Neural cell (in vitro differentiated cells): ENCODE measurements around the gene PARD3B. TPM values are rescaled to one million over a fixed set of nuclear protein-coding genes. Genes with fewer than 3 reads are reported as not detected.

ENCODE experiments used
- H2AFZ ChIP-seq: fragments of 200-600, 300-800 bp; sonication (generic), shearing (Covaris generic); 2 replicates; pipeline ENCODE4 v1.6.0; 2014; ENCODE audit warnings: low read depth, mild to moderate bottlenecking, antibody characterized with exemption, low read length, moderate library complexity
- H3F3A ChIP-seq: fragments of 200-600 bp; shearing (Covaris generic); 2 replicates; pipeline ENCODE4 v1.6.1; 2016; ENCODE audit warnings: mild to moderate bottlenecking, moderate library complexity, mixed read lengths, antibody characterized with exemption, low read length; ENCODE audit not compliant: insufficient read depth, poor library complexity, severe bottlenecking
- H3K27ac ChIP-seq: fragments of 200-600, 300-800 bp; sonication (generic), shearing (Covaris generic); 2 replicates; pipeline ENCODE4 v1.5.1; 2014; ENCODE audit warnings: mild to moderate bottlenecking, low read length, moderate library complexity
- H3K27me3 ChIP-seq: fragments of 300-800, 200-600 bp; sonication (generic), shearing (Covaris generic); 2 replicates; pipeline ENCODE4 v1.6.0; 2014; ENCODE audit warnings: mild to moderate bottlenecking, low read depth, low read length, moderate library complexity; ENCODE audit not compliant: insufficient read depth
- H3K36me3 ChIP-seq: fragments of 300-800, 200-600 bp; sonication (generic), shearing (Covaris generic); 2 replicates; pipeline ENCODE4 v1.5.1; 2014; ENCODE audit warnings: mild to moderate bottlenecking, antibody characterized with exemption, low read length, moderate library complexity; ENCODE audit not compliant: insufficient read depth
- H3K4me2 ChIP-seq: fragments of 300-800, 200-600 bp; sonication (generic), shearing (Covaris generic); 2 replicates; pipeline ENCODE4 v1.6.0; 2014; ENCODE audit warnings: mild to moderate bottlenecking, low read length
- H3K4me3 ChIP-seq: fragments of 300-800, 200-600 bp; sonication (generic), shearing (Covaris generic); 2 replicates; pipeline ENCODE4 v1.5.1; 2014; ENCODE audit warnings: mild to moderate bottlenecking, low read length, moderate library complexity
- H3K79me2 ChIP-seq: fragments of 200-600 bp; shearing (Covaris generic); replicated peaks from 2 replicates; pipeline ENCODE4 v1.6.0; 2014; ENCODE audit warnings: mild to moderate bottlenecking, low read length, moderate library complexity; ENCODE audit not compliant: insufficient read depth
- H3K9ac ChIP-seq: fragments of 300-800, 200-600 bp; sonication (generic), shearing (Covaris generic); 2 replicates; pipeline ENCODE4 v1.6.1; 2016; ENCODE audit warnings: mild to moderate bottlenecking, low read length, mixed read lengths
- H3K9me2 ChIP-seq: fragments of 200-600 bp; shearing (Covaris generic); 2 replicates; pipeline ENCODE4 v1.6.1; 2016; ENCODE audit warnings: mild to moderate bottlenecking, low read length, mixed read lengths; ENCODE audit not compliant: insufficient read depth
- H3K9me3 ChIP-seq: fragments of 200-600, 300-800 bp; sonication (generic), shearing (Covaris generic); 2 replicates; pipeline ENCODE4 v1.6.1; 2016; ENCODE audit warnings: mild to moderate bottlenecking, mixed run types, low read length, moderate library complexity, mixed read lengths
- H4K20me1 ChIP-seq: fragments of 200-600 bp; shearing (Covaris generic); 2 replicates; pipeline ENCODE4 v1.6.1; 2016; ENCODE audit warnings: mild to moderate bottlenecking, mixed run types; ENCODE audit not compliant: insufficient read depth
- CTCF ChIP-seq: fragments of 450-650 bp; IDR thresholded peaks from 2 replicates; pipeline ENCODE4 v1.5.1; 2014; ENCODE audit warnings: antibody characterized with exemption, mild to moderate bottlenecking, moderate library complexity; ENCODE audit not compliant: poor library complexity, severe bottlenecking
- EP300 ChIP-seq: fragments of 450-650 bp; conservative IDR thresholded peaks from 2 replicates; pipeline ENCODE4 v1.6.1; 2014; ENCODE audit warnings: antibody characterized with exemption, mild to moderate bottlenecking, moderate library complexity; ENCODE audit not compliant: poor library complexity, severe bottlenecking
- EZH2 ChIP-seq: fragments of 200-600, 300-800 bp; shearing (Covaris generic), sonication (generic); IDR thresholded peaks from 2 replicates; pipeline ENCODE4 v1.6.1; 2014; ENCODE audit warnings: antibody characterized with exemption, low read length, borderline replicate concordance, mild to moderate bottlenecking; ENCODE audit not compliant: insufficient read depth, poor library complexity, severe bottlenecking
- MXI1 ChIP-seq: fragments of 450-650 bp; conservative IDR thresholded peaks from 2 replicates; pipeline ENCODE4 v1.6.1; 2014; ENCODE audit warnings: antibody characterized with exemption, mild to moderate bottlenecking; ENCODE audit not compliant: poor library complexity, severe bottlenecking
- POLR2AphosphoS5 ChIP-seq: IDR thresholded peaks from 2 replicates; pipeline ENCODE4 v1.6.1; 2012
- RAD21 ChIP-seq: fragments of 450-650 bp; conservative IDR thresholded peaks from 2 replicates; pipeline ENCODE4 v1.6.1; 2014; ENCODE audit warnings: antibody characterized with exemption, mild to moderate bottlenecking, moderate library complexity
- REST ChIP-seq: IDR thresholded peaks from 2 replicates; pipeline ENCODE4 v1.6.1; 2012; ENCODE audit warnings: borderline replicate concordance
- SMC3 ChIP-seq: fragments of 450-650 bp; conservative IDR thresholded peaks from 2 replicates; pipeline ENCODE4 v1.6.1; 2014; ENCODE audit warnings: antibody characterized with exemption, mild to moderate bottlenecking, moderate library complexity; ENCODE audit not compliant: poor library complexity
- TAF1 ChIP-seq: IDR thresholded peaks from 2 replicates; pipeline ENCODE4 v1.6.1; 2012; ENCODE audit warnings: low read depth
- polyA plus RNA-seq: library from polyadenylated mRNA; depleted of rRNA; stranded (reverse); fragments of >200 nt; gene quantifications from 2 replicates; pipeline ENCODE4 v1.2.3, GENCODE V29; 2014

PARD3B gene
- polyA plus RNA-seq, 1 donor from 2014 or later = 0.54 TPM

GRCh38 chr2:204967199-204967960, 422.1 kb downstream of the PARD3B start:
- TF ChIP-seq RAD21 = no peak
- Histone ChIP-seq H3K9me2 (no peaks in the 10 kb centered on the region), H3K79me2 (no peaks in the 10 kb centered on the region), H3K9ac (no peak overlapping the region), H3K4me3 (no peak overlapping the region), H2AFZ (no peak overlapping the region), H3K9me3 (no peaks in the 10 kb centered on the region), H3K27ac (no peak overlapping the region), H3F3A (no peaks in the 10 kb centered on the region), H3K36me3 (no peaks in the 10 kb centered on the region), H3K4me2 (no peak overlapping the region), H3K27me3 (no peaks in the 10 kb centered on the region), H4K20me1 (no peaks in the 10 kb centered on the region)

- Histone ChIP-seq H3K4me3 (no peak overlapping the region), H3K27ac (no peak overlapping the region), H4K20me1 (no peaks in the 10 kb centered on the region), H3K9ac (no peak overlapping the region), H3F3A (no peaks in the 10 kb centered on the region), H2AFZ (no peak overlapping the region), H3K4me2 (no peak overlapping the region), H3K79me2 (no peaks in the 10 kb centered on the region), H3K27me3 (no peaks in the 10 kb centered on the region), H3K9me2 (no peaks in the 10 kb centered on the region), H3K9me3 (no peaks in the 10 kb centered on the region), H3K36me3 (no peaks in the 10 kb centered on the region)
- no peak for TF ChIP-seq POLR2AphosphoS5
- TF ChIP-seq TAF1 = no peak
- TF ChIP-seq CTCF = no peak
- TF ChIP-seq EP300 = no peak
- no peak for TF ChIP-seq SMC3
- TF ChIP-seq MXI1 = no peak
- TF ChIP-seq REST = no peak
- no peak for TF ChIP-seq RAD21
- TF ChIP-seq EZH2 = no peak
Measured at GRCh38 chr2:204971206-204971907, 426.1 kb downstream of the PARD3B start.
